Activated CD4-positive, alpha-beta T cell treated with anti-CD3 and anti-CD28 coated beads for 24 hours (primary cell): ENCODE results near the gene SUV39H2.
"Not testable (repeated sequence)": the region's sequence is repeated elsewhere in the genome, so short reads cannot be mapped to it uniquely, and the experiment has no call there.

Experiments
- DNase-seq, 2 donors: peaks; one replicate each; pipeline ENCODE4 v3.0.0-alpha.2; 2020; ENCODE audit warnings: low read depth in 2 of 2

SUV39H2 gene

DNA sequence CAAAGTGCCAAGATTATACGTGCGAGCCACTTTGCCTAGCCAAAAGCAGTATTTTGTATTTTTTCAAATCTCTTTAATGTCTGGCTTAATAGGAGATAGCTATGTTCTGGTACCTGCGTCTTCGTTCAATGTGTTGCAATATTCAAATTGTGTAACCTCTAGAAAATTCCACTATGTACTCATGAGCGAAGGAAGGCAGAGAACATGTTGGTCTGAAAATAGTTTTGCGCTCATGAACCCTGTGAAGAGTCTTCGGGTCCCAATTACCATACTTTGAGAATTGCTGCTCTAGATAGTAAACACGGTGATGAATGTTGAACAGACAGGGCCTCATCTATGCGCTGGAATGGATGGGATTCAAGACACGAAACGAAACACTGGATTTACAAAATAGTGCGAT is 2.7 kb upstream of the SUV39H2 start:
- DNase-seq: no peak

DNA sequence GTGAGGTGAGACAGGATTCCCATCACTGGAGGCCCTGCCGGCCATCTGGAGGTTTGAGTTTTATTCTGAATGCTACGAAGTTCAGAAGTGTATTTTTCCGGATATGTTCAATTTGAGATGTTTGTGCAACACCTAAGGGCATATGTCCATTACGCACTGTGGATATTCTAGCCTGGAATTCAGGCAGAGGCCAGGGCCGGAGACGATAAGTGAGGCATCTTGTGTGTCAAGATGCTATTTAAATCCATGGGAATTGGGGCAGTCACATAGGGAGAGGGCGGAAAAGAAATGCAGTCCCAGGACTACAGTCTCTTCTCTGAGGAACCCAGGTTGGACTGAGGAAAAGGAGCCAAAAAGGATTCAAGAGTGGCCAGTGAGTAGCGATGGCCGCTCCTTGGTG is 1.9 kb upstream of the SUV39H2 start:
- DNase-seq: no peak

DNA sequence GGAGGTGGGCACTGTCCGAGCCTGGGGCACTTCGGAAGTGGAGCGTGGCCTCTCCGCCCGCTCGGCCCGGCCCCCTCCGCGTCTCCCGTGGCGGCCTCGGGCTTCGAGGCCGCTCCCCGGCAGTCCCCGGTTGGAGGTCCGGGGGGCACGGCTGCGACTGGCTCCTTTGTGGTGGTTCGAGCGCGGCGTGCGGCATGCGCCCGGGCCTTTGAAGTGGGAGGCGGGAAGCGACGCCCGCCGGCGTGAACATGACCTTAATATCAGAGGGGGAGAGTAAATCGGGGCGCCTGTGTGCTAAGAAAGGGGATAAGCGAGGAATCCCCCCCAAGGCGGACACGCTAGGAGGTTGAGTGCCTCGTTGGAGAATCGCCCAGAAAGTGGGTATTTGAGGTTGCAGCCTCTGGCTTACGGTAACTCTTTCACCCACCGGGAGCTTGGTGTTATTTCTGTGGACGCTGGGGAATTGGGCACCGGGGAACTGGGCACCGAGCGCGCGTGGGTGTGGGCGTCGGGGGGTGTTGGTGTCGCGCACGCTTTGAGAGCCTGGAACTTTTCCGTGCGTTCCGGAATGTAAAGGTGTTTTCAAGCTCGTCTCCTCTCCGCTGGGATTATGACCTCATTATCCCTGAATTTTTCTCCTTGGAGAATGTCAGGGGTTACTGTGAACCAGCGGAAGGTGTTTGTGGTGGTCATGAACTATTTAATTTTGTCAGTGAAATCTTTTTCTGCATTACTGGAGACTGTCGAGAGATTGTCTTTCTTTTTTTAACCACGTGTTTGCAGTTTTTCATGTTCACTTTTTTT is 660 bp downstream of the SUV39H2 start:
- peak; percentile 11 to 22 for DNase-seq

DNA sequence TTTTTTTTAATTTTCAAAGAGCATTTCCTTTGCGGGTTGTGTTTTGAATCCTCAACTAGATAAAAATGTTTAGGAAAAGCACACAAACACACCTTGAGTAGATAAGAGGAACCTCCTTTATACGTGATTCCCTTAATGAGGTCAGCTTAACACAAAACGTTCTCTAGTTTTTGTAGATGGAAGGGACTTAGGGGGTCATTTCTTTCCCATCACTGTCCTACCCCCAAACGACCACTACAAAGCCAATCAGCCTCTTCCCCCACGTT is 1.2 kb downstream of the SUV39H2 start:
- no peak for DNase-seq

DNA sequence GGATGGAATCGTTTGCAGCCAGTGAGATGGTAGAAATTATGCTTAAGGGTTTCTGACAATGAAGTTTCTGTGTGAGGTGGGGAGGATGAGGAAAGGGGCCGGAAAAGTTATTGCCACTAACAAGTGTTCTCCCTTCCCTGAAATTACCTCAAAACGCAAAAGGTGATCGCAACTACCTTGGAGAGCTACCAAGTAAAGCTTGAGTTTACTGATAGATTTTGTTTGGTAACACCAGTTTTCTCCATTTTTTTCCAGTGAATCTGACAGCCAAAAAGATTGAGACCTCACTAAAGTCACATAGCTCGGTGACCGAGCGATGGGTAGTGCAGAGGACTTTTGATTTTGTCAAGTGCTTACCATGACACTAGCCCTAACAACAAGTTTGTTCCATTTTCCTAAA is 1.6 kb downstream of the SUV39H2 start:
- no peak for DNase-seq

DNA sequence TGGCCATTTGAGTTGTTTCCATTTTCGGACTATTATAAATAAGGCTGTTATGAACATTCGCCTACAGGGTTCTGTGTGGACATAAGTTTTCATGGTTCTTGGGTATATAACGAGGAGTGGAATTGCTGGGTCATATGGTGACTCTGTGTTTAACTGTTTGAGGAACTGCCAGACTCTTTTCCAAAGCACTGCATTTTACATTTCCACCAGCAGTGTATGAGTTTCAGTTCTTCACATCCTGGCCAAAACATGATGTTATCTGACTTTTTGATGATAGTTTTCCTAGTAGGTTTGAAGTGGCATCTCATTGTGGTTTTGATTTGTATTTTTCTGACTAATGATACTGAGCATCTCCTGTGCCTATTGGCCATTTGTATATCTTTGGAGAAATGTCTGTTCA is 5.4 kb downstream of the SUV39H2 start:
- no peak for DNase-seq

DNA sequence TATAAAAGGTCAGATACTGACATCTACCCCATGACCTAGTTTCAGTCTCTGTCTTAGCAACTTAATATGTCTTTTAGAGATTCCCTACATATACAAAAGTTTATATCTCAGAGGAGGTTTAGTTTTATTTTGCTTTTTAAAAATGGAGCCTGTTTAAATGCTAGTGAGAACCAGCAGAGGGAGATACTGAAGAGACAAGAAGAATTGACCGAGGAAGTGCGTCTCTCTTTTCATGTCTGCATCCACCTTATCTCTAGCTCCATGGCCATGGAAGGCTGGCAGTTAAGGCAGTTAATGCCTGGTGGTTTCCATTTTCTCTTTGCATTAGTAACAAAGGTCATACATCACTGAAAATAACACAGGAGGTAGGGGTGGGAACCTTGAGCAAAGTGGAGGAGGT is 10.7 kb downstream of the SUV39H2 start:
- DNase-seq: no peak

DNA sequence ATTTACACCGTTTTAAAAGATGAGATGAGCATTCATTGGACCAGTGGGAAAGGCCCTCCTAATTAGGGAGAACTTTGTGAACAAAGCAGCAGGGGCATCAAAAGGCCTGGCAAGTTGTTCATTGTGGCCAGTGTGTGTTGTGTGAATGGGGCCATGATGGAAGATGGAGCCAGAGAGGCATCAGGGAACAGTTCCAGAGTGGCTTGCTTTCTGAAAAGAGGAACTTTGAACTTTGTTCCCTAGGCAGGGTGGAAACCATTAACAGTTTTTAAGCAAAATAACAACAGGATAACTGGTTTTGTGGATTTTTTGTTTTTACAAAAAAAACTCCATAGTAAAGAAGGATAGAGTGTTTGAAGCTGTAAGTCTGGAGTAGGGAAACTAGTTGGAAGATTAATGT is 12.5 kb downstream of the SUV39H2 start:
- no peak for DNase-seq

DNA sequence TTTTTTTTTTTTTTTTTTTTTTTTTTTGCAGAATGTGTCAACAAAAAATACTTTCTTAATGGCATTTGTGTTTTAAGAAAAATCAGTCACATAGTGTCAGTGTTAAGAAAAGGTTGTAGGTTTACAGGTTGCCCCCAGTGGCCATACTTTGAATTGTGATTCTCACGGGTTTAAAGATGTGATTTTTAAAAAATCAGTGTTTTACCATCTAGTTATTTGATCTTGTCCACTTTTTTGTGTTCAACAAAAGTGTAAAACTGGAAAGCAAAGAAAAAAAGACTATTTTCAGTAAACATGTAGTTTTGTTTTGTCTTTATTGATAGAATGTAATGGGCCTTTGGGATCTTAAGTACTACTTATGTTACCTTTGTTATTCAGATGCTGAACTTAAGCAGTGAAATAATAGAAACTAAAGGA is 25.7 kb downstream of the SUV39H2 start:
- DNase-seq: peak in 1 of 2 donors; percentile 7

DNA sequence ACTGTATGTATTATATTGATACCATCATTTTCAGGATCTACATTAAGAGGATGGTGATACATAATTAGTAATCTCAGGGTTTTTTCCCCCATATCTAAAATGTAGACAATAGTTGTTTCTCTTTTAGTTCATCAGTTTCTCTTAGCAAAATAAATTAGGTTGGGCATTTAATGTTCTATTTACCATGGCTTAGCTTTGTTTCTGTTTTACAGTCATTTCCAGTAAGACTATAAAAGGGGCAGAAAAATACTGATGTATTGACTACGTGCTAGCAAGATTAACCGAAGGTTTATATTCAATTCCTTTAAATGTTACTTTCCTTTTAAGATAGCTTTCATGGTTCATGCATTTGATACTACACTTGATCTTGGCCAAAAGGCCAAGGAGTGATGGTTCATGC is 26.2 kb downstream of the SUV39H2 start:
- no peak for DNase-seq

DNA sequence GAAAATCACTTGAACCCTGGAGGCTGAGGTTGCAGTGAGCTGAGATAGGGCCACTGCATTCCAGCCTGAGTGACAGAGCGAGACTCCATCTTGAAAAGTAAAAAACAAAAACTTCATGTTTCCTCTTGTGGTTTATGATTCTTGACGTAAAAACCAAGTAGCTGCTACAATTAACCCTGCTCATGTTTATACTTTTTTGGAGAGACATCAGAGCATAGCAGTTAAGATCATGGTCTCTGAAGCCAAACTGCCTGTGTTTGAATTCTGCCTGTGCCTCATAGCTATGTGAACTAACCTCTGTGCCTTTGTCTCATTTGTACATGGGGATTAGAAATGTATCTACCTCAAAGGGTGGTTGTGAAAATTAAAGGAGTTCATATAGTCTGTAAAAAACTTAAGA is 27.2 kb downstream of the SUV39H2 start:
- no peak for DNase-seq

DNA sequence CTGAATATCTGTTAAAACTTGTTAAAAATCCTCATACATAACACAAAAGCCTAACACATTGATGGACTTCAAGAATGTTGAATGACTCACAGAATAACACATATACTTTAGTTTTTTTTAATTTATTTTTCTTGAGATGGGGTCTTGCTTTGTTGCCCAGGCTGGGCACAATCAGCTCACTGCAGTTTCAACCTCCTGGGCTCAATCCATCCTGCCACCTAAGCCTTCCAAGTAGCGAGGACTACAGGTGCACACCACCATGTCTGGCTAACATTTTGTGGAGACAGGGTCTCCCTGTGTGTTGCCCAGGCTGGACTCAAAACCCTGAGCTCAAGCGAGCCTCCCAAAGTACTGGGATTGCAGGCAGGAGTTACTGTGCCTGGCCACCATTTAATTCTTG is 28.1 kb downstream of the SUV39H2 start:
- no peak for DNase-seq

DNA sequence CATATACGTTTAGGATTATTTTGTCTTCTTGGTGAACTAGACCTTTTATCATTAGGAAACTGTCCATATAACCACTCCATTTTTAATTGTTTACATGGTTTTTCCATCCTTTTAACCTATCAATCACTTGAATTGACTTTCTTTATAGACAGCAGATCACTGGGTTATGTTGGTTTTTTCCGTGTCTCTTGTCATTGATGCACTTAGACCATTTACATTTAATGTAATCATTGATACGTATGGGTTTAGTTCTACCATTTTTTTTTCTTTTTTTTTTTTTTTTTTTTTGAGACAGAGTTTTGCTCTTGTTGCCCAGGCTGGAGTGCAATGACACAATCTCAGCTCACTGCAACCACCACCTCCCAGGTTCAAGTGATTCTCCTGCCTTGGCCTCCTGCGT is 28.9 kb downstream of the SUV39H2 start:
- DNase-seq: not testable (repeated sequence)

DNA sequence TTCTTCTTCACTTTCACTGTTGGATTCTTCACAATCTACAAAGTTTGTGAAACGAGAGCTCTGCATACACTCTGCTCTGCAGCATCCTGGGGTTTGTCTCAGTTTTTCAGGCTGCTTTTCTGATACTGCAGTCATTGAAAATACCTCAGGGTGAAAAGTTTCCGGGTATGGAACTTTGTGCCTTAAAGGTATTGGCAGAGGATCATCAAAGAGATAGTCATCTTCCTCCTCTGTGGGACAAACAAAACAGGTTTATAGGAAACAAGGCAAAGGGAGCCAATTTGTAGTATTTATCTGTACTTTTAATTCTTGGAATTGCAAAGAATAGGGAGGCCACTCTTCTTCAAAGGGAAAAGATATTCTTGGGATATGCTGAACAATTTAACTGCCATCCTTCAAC is 30.4 kb downstream of the SUV39H2 start:
- DNase-seq: no peak

DNA sequence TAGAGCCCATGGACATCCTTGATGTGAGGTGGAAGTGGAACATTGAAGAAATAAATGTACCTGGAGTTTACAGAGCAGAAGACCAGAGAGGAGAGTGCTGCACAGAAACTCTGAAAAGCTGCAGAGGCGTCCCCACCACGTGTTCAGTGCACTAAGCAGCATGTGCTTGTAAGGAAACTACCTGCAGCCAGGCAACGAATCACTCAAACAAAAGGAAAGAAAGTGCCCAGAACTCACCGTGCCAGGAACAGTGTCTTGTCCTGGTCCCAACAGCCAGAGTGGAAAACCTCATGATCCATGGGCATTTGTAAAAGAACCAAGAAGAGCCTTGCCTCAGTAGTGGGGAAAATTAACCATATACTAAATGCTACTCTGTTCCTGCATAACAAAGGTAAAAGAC is 32.3 kb downstream of the SUV39H2 start:
- DNase-seq: no peak

DNA sequence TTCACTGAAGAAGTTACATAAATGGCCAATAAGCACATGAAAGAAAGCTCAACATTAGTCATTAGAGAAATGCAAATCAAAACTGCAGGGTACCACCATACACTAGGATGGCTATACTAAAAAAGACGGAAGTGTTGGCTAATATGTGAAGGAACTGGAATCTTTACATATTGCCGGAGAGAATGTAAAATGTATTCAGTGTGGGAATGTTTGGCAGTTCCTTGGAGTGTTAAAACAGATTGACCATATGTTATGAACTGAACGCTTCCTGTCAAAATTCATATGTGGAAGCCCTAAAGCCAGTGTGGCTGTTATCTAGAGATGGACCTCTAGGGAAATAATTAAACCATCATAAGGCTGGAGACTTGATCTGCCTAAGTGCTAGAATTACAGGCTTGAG is 33.1 kb downstream of the SUV39H2 start:
- DNase-seq: no peak

DNA sequence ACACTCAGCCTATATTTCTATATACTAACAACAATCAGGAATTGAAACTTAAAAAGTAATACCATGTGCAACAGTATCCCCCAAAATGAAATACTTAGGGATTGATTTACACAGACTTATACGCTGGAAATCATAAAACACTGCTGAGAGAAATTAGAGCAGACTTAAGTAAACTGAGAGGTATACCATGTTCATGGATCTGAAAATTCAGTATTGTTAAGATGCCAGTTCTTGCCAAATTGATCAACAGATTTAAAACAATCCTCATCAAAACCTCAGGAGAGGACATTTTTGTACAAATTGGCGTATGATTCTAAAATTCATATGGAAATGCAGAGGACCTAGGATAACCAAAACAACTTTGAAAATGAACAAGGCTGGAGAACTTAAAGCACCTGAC is 37.9 kb downstream of the SUV39H2 start:
- no peak for DNase-seq

DNA sequence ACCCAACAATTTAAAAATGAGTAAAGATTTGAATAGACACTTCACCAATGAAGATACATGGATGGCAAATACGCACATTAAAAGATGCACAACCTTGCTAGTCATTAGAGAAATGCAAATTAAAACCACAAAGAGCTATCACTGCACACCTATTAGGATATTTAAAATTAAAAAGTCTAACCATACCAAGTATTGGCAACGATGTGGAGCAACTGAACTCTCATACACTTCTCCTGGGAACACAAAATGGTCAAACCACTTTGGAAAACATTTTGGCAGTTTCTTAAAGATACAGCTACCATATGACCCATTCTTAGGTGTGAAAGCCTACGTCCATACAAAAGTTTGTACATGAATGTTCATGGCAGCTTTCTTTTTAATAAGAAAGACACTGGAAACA is 39.2 kb downstream of the SUV39H2 start:
- no peak for DNase-seq

DNA sequence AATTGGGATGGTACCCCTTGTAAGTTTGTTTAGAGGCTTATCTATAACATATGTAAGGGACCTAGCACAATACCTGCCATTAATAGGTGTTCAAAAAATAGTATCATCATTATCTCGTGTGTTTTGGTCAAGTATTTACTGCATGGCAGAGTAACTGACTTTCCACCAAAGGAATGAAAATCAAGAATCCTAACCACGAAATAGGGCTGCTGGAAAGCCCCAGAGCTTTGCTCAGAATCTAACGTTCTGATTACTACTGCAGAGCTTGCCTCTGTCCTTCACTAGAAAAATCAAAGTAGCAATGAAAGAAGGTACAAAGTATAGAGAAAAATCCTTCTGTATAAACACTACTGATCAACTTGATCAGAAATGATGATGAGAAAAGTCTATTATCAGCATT is 40.3 kb downstream of the SUV39H2 start:
- no peak for DNase-seq

DNA sequence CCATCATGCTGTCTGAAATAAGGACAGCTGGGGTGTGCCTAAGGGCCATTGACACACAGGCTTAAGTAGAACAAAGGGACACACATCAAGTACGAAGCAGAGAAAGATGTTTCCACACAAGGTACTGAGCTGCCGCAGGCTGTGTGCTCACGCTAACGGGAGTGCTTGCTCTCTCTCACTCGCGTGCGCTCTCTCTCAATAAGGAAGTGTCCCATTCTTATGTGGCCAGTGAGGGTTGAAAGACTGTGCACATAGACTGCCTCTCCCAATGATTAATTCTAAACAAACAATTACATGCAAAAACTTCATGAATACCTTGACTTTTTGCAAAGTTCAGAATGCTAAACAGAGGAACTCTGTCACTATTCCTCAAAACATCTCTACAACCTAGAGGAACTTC is 45.3 kb downstream of the SUV39H2 start:
- no peak for DNase-seq

DNA sequence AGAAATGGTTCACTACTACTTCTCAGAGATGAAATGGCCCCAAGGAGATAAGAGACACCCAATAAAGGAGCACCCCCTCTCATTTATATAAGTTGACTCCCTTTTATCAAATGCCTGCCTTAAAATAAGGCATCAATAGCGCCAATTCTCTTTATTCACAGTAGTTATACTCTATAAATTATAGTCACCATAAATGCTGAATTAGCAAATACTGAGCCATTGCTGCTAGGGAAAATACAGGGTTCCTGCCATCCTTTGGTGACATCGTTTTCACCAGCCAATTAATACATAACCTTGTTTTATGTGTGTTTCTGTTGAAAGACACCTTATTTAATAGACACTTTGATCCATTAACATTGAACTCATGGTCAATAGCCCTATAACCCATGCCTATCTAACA is 46.6 kb downstream of the SUV39H2 start:
- DNase-seq: no peak

DNA sequence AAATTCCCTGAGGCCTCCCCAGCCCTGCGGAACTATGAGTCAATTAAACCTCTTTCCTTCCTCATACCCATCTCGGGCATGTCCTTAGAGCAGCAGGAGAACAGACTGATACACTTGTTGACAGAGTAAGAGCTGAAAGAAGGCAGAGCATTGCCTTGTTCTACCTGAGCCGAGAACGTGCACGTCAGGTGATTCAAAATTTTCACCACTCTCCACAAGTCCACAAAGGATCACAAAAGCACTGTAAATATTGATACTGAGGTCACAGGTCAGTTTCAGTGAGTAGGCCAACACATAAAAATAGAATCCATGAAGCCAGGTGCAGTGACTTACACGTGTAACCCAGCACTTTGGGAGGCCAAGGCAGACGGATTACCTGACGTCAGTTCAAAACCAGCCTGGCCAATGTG is 47.4 kb downstream of the SUV39H2 start:
- DNase-seq: no peak

DNA sequence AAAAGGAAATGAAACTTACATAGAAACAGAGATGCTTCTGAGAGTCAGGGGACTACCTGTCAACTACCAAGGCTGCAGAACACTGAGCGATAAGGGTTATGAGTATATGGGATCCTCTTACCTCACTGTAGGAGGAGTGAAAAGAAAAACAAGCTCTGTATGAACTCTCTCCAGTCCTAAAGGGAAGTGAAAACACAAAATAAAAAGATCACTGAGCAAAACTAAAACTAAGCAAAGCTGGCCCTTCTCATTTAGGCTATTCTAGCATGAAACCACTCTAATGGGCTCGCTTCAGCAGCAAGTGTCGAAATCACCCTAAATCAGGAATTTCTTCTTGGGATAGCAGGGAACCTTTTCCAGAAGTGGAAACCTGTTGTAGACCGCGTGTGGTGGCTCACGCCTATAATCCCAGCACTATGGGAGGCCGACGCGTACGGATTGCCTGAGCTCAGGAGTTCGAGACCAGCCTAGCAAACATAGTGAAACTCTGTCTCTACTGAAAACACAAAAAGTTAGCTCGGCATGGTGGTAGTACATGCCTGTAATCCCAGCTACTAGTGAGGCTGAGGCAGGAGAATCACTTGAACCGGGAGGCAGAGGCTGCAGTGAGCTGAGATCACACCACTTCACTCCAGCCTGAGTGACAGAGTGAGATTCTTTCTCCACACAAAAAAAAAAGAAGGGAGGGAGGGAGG is 48.2 kb downstream of the SUV39H2 start:
- no peak for DNase-seq

DNA sequence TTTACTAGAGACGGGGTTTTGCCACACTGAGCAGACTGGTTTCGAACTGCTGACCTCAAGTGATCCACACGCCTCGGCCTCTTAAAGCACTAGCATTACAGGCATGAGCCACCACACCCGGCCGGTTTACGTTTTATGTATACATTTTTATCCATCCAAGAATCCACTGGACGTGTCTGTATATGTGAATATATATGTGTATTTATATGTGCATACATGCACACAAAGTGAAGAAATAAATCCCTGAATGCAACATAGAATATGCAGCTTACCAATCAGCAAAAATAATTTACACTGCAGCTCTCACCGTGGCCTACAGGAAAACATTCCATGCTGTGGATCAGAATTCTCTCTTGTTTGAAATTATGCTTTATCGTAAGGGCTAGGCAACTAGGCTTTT is 51.9 kb downstream of the SUV39H2 start:
- DNase-seq: no peak
